Ramos (cell line): Measurements from ENCODE around the gene GUCA2A.

Experiments
- in situ Hi-C: fragments of 300-500 bp; cut with MboI; formaldehyde crosslinking; loops from one replicate; pipeline ENCODE4 v1.14.3; 2022; ENCODE audit warnings: low sequenced_read_pairs; ENCODE audit not compliant: unreplicated experiment

Gene GUCA2A

GRCh38 chr1:42178249-42178648, 13.7 kb upstream of the GUCA2A start:
- in situ Hi-C loops, result no loop called here

DNA sequence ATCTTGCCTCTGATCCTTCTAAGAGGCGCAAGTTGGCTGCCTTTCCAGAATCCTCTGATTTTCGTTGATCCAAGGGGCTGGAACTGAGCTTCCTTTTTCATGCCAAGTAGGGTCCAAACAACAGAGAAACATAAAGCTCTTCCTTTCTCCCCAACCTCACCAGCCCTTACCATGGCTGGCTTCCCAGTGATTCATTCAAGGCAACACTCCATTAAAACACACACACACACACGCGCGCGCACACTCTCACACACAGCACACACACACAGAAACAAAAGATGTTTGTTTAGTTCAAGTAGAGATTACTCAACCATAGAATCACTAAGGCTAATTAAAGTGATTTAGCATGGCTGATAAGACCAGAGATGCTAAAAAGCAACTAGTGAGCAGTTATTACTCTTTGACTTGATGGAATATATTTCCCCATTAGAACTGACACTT, 13.0 kb upstream of the GUCA2A start:
- in situ Hi-C loops, result no loop called here

DNA sequence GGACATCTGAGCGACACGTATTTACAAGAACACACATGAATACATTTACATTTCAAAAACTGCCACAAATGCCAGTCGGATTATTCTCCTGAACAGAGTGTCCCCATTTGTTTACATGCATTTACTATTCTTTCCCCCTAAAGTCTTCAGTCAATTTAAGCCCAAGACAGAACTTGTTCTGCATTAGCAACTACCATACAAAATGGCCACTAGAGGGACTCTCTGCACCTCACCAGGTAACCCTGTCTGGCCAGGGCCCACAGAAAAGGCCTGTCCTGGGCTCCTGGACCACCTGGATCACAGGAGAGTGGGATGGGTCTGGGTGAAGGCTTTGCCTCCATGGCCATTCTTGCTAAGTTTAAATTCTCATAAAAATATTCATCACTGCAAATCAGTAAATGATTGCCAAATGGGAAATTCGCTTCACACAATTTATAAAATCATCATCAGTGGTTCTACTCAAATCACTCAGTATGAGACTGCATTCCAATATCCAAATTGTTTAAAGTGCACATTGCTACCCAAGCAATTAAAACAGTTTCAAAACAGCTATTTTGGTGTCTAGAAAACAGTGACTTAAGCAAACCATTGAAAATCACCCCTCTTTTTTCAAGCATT, 12.5 kb upstream of the GUCA2A start:
- in situ Hi-C loops, result no loop called here

- in situ Hi-C loops, result no loop called here
These were observed 10.9 kb upstream of the GUCA2A start for GRCh38 chr1:42175314-42176054.

- in situ Hi-C loops, result no loop called here
These were observed 9.6 kb upstream of the GUCA2A start for GRCh38 chr1:42173961-42174735.

- in situ Hi-C loops, result no loop called here
These were observed 8.8 kb upstream of the GUCA2A start for GRCh38 chr1:42173155-42173933.

- in situ Hi-C loops, result no loop called here
These were observed 8.0 kb upstream of the GUCA2A start for GRCh38 chr1:42172381-42173133.

DNA sequence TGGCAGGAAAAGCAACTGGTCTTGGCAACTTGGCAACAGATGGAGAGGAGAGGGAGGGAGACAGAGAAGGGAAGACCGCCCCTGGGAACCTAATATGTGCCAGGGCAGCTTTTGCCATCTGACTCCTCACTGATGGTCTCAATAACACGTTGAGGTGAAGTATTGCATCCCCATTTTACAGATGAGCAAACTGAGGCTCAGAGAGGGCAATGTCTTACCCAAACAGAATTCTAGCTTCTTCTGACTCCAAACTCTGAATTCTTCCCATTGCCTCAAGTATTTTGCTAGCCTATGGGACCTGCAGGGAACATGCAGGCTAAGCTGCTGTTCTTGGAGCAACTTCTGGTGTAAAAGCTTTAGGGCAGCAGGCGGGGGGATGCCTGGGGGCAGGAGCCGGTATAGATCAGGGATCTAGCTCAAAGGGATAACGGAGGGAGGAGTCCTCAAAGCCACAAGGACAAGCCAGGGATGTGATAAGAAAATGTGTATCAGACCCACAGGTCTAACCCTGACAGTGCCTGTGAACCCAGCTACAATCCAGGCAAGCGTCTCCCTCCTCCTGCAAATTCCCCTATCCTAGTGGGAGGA, 7.2 kb upstream of the GUCA2A start:
- in situ Hi-C loops, result no loop called here

- in situ Hi-C loops, result no loop called here
These were observed 6.5 kb upstream of the GUCA2A start for GRCh38 chr1:42170779-42171621.

- in situ Hi-C loops, result no loop called here
These were observed 4.2 kb upstream of the GUCA2A start for GRCh38 chr1:42168763-42169162.

GRCh38 chr1:42168391-42168670, 3.8 kb upstream of the GUCA2A start:
- in situ Hi-C loops, result no loop called here

DNA sequence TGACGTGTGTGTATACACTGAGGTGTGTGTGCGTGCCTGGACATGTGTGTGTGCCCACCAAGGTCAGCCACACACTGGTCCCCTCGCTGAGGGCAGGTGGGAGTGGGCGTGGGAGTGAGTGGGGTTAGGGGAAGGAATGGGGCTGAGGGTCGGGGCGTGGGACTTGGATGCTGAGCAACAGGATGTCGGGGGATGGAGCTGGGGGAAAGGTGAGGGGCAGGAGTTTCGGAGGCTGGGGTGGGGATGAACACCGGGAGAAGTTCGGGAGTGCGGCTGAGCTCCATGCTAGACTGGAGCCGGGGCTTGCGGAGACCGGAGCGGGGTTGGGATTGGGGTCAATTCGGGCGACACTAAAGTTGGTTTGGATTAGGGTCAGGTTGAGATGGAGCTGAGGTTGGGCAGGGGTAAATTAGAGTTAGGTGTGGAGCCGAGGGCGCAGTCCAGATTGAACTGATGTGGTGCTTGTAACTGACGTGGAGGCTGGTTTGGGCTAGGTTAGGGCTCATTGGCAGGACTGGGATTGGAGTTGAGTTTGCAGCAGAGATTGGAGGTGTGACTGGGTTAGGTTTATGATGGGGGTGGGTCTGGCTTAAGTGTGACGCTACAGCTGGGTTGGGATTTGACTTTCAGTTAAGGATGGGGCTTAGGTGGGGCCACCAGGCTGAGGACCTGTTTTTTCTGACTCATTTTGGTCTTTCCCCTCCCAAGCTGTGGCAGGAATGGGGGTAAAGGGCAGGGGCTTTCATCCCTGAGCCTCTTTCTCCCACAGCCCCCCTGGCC, 3.3 kb upstream of the GUCA2A start:
- in situ Hi-C loops, result no loop called here

DNA sequence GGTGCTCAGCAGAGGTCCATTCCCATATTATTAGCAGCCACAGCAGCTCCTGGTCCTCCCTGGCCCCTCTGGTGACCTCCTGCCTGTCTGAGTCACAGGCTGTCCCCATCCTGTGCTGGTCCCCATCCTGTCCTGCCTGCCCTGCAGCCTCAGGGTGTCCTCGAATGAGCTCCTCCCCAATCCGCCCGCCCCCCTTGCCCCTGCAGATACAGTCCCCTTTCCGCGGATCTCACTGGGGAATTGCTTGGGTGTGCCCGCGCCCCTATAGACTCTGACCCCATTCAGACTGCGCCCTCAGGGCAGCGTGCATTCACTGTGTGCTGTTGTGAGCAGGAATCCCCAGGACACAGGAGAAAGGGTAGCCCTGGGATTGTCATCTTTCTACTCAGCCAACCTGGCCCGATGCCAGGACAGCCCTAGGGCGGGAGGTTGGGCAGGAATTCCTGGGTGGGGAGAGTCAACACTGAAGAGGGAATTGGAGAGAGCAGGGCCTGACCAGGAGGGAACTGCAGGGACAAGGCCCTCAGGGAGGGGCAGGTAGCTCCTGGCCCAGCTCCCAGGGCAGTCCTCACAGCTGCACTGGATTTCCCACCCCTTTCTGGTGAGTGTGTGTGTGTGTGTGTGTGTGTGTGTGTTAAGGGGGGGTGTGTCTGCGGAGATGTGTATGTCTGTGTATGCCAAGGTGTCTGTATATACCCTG, 1.1 kb upstream of the GUCA2A start:
- in situ Hi-C loops, result no loop called here

DNA sequence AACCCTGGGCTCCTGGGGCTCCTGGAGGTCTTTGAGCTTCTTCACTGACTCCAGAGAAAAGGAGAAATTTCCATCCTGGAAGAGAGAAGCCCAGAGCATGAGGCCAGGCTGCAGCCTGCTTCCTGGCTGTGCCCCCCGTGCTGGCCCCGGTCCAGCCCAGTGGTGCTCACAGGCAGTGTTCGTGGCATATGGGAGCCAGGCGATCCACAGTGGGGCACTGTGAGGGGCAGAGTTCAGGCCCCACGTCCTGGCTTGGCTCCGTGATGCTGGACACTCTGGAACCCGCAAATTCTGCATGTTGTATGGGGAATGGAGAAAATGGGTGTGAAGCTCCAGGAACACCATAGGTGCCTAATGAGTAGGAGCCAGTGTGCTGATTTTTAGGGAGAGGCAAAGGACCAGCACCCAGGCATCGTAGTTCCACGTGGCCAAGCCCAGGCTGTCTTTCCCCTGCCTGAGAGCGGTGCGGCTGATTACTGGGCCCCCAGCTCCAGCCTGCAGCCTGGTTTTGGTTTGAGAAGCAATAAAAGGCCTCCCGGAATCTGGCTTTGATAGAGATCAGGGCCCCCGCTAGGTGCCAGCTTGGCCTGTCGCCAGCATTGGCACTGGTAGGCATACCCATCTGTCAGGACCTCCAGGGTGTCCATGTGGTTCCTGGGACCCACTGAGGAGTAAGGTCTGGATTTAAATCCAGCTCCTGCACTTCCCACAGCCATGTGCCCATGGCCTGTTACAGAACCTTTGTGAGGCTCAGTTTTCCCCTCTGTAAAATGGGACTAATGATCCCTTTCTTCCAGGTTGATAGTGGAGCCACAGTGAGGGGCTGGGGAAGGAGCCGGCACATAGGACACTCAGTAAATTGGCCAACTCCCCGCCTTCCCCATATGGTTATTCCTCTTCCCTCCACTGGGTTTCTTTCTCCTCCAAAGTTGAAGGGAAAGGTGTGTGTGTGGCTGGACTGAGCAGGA, 725 bp downstream of the GUCA2A start:
- in situ Hi-C loops, result no loop called here

- in situ Hi-C loops, result no loop called here
These were observed 1.4 kb downstream of the GUCA2A start for GRCh38 chr1:42163114-42163513.

DNA sequence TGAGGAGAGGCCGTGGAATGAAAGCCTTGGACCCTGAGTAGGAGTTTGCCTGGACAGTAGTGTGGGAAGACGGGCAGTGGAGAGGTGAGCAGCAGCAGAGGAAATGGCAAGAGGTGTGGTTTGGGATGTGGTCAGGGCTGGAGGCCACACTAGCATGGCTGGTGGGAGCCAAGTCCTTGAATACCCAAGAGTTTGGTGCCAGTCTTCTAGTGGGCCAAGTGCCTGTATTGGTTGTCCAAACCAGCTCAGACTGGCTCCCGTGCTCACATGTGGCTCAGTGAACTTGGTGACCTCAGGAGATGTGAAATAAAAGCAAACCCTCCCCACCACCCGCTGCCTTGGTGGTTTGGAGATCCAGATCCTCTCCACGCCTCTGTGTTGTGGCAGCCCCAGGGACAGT, 2.4 kb downstream of the GUCA2A start:
- in situ Hi-C loops, result no loop called here
